GM12801 (cell line): ENCODE measurements around the gene FAM53B.

Experiments used
- TF ChIP-seq, protein P1 (sequence below): IDR thresholded peaks from one replicate; pipeline ENCODE4 v1.5.1; 2011; ENCODE audit warnings: control low read depth; ENCODE audit not compliant: insufficient read length; ENCODE audit errors: extremely low read depth

FAM53B gene

DNA sequence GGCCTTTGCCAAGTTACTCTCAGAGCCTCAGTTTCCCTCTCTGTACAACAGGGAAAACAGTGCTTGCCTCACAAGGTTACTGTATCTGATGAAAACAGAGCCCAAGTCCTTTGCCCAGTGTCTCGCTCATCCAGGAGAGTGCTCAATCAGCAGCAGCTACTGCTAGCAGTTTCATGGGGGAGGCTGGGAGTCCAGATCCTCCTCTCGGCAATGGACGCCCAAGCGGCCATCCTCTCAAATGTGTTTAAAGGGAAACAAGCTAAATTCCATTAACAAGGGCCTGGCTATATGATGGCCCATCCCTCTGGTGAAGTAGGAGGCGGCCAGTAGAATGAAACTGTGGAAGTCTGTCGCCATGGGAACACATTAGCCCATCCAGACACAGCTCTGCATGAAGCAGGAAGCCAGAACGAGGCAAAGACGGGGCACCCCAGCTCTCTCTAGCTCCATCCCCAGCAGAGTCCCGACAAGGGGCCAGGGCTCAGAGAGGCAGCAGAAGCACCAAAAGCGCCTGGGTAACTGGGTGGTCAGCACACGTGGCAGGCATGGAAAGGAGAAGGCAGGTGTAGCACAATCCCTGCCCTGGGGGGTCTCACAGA lies 35.2 kb downstream of the FAM53B start:
- TF ChIP-seq, protein P1, sequence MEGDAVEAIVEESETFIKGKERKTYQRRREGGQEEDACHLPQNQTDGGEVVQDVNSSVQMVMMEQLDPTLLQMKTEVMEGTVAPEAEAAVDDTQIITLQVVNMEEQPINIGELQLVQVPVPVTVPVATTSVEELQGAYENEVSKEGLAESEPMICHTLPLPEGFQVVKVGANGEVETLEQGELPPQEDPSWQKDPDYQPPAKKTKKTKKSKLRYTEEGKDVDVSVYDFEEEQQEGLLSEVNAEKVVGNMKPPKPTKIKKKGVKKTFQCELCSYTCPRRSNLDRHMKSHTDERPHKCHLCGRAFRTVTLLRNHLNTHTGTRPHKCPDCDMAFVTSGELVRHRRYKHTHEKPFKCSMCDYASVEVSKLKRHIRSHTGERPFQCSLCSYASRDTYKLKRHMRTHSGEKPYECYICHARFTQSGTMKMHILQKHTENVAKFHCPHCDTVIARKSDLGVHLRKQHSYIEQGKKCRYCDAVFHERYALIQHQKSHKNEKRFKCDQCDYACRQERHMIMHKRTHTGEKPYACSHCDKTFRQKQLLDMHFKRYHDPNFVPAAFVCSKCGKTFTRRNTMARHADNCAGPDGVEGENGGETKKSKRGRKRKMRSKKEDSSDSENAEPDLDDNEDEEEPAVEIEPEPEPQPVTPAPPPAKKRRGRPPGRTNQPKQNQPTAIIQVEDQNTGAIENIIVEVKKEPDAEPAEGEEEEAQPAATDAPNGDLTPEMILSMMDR = no peak

DNA sequence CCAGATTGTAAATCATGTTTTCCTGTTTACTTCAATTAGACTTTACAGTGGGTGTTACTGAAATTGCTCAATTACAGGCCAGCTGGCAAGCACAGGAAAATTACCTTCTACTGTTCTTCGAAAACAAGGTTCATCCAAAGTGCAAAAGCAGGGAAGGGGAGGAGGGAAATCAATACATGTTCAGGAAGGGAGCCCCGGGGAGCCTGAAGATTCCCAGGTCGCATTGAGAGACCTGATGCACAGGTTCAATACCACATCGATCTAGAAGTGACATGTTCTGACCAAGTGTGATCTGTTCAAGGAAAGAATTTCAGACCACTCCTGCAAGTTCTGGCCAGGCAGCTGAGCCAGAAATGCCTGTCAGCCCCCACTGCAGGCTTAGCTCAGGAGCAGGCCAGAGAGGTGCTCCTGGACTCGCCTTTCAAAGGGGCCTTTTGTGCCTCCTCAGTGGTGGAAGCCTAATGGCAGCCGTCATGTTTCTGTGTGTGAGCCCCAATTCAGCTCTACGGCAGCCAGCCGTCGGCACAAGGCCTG lies 35.9 kb downstream of the FAM53B start:
- TF ChIP-seq, protein P1 = no peak

- TF ChIP-seq, protein P1 = no peak
Observed at GRCh38 chr10:124707551-124707950, 36.6 kb downstream of the FAM53B start.

- TF ChIP-seq, protein P1 = no peak
Observed at GRCh38 chr10:124707144-124707467, 37.1 kb downstream of the FAM53B start.

- TF ChIP-seq, protein P1 = no peak
Observed at GRCh38 chr10:124706462-124707143, 37.6 kb downstream of the FAM53B start.

DNA sequence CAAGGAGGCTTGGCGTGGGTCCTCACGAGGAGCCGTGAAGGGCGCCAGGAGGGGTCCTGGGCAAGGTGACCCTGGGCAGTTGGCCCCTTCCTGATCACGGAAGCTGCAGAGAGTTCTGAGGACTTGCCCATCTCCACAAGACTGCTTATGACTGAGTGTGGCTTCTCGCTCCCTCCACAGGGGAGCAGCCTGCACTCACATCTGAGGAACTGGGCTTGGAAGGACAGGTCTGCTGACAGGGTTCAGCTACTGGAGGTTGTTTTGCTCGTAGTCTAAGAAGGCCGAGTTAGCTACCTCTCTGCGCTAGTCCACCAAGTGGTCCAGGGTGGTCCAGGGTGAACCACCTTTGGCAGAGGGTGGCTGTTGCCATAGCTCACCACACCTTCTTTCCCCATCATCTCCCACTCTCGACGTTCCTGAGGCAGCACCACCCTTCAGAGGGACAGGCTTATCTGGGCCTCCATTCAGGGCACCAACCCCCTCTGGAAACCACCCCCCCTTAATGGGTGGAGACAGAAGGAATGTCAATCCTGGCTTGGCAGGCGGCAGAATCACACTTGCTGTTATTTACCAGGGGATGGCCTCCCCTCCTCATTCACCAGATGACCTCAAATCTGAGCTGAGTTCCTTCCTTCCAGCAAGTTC lies 38.2 kb downstream of the FAM53B start:
- TF ChIP-seq, protein P1 = no peak

DNA sequence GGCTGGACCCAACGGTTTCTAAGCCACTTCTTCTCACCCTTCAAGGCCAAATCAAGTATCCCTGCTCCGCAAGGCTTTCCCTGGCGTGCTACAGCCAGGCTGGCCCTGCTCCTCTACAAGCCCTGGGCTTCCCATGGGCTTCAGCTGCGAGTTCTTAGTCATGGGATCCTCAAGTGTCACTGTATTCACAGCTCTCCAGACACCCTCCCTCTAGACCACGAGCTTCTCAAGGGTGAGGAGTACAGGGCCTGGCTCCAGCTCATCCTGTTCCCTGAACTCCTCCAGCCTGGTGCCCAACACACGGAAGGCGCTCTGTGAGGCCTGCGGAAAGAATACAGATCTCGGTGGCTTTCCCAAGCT lies 38.8 kb downstream of the FAM53B start:
- TF ChIP-seq, protein P1 = no peak
